Stimulated activated CD4-positive, alpha-beta T cell treated with anti-CD3 and anti-CD28 coated beads, TNF-alpha, amount 100 ng/mL, for 48 hours (primary cell): ENCODE measurements around the gene PDXK.
A peak's percentile ranks its signal among the peaks of the same experiment; 100 is the strongest.

Experiments
- DNase-seq, 3 donors: peaks; one replicate each; pipeline ENCODE4 v3.0.0-alpha.2; 2020; ENCODE audit warnings: low read depth in 3 of 3

Gene PDXK

DNA sequence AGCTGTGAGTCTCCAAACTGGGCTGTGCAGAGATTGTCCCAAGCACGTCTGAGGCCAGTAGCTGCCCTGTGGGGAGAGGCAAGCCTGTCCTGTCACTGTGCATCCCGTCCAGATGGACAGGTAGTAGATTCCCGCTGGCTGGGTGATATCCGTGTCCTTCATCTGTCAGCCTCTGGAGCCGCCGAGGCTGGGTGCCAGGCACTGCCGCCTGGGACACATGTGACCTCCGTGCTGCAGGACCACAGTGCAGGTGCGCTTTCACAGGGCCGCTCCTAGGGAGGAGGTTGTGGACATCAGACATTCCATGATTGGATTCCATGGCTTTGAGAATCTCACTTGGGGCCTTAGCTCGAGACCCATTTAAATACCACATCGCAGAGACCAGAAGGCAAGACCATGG lies 4.7 kb downstream of the PDXK start:
- no peak for DNase-seq

DNA sequence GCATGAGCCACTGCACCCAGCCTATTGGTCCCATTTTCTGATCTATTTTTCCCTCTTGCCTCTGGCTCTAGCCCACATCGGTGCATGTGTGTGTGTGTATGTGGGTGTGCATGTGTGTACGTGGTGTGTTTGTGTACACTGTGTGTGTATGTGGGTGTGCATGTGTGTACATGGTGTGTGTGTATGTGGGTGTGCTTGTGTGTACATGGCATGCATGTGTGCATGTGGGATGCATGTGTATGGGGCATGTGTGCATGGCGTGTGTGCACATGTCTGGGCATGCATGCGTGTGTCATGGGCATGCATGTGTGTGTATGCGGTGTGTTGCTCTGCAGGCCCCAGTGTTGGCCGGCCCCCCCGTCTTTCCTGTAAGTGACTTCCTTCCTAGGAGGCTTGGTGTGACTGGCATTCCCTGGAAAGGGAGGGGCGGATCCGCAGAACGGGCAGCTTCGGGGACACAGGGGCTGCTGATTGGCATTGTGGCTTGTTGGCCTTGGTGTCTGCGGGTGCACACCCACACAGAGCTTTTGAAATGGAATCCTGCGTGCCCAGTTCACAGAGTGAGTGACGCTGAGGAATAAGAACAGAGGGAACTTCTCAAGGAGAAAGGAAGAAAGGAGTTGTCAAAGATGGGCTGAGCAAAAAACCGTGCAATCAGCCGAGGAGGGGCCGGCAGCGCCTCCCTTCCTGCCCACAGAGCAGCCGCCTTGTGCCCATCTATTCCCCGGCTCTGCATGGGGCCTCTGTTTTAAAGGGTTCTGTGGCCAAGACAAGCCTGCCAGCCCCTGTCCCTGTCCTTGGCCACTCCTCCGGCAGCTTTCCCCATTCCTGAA lies 8.0 kb downstream of the PDXK start:
- DNase-seq, result no peak

DNA sequence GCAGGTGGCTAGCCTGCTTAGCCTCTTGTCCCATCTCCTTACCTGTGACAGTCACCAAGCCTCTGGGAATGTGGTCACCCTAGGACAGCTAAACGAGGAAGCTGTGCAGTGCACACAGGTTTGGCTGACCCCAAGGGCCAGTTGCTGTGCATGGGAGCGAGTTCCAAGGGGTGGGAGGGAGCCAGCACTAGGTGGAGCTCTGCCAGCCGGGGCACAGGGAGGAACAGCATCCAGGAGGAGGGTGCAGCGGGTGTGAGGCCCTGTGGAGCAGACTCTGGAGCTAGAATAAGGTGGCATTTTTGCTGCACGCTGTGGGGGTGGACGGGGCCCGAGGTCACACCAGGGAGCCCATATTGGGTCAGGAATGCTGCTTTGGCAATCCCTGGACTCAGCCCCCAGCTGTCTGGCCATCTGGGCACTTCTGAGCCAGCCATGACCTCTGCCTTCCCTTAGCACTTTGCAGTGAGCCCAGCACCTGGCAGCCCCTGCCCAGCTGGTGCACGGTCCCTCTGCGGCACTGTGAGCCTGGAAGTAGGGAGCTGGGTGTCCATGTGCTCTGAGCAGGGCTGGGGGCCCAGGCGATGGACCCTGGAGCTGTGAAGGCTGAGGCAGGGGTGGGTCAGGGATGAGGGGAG lies 8.7 kb downstream of the PDXK start:
- DNase-seq, result no peak

DNA sequence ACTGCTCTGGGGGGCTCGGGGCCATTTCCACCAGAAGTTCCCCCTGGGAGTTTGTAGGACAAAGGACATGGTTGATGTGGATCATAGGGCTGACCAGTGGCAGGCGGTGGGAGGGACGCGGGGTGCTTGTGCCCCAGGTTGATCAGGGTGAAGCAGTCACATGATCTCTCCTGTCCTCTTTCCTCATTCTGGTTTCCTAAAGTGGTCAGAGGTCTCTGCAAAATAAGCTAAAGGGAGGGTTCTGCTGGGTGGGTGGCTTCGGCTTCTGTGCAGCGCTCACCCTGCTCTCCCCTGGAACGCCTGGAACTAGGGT lies 9.2 kb downstream of the PDXK start:
- DNase-seq, result no peak

DNA sequence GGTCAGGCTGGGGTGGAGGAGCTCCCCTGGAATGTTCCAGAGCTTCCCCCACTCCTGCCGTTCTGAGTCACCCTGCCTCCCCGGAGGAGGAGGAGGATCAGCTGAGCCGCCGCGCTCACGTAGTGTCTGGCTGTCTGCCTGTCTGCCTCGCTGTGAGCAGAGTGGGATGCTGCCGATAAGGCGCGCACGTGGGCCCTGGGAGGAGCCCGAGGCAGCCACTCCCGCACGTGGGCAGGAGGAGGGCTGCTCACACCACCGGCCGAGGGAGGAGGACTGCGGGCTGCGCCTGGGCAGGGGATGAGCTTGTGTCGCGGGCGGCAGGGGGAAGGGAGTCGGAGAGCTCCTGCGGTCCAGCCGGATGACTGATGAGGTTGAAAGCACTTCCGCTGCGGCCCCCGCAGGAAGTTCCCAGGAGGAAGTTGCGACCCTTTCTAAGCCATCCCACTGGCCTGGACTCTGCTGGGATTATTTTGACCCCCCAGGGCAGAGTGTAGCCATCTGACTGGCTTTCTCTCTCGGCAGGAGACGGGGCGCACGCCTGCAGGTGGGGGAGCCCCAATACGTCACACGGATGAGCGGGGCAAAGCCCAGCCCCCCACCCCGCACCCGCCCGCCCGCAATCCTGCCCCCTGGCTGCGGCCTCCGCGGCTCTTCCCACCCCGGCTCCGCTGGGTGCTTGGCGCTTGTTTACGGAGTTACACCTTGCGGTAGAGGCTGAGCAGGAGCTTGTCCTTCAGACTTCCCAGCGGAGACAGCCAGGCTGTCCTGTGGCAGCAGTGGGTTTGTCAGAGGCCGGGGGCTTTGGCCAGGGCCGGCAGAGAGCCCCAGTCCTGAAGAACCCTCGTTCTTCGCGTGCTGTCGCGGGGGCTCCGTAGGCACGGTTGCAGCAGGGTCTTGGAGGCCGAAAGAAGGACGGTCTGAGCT lies 9.8 kb downstream of the PDXK start:
- peak; percentile 70 to 77 (median 70) for DNase-seq

DNA sequence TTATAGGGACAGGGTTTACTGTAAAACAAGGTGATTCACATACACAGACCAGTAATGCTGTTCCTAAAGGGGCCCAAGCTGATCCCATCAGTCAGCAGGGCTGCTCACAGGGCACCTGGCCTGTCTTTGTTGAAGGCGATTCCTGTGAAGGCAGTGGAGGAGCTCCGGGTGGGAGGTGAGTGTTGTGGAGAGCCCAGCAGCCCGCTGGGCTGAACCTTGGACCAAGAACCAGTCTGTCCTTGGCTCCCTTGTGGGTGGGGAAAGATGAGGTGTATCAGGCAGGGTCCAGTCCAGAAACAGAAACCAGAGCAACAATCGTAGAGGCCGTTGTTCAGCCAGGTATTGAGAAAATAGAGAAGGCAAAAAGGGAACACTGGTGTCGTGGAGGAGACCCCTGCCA lies 12.5 kb downstream of the PDXK start:
- DNase-seq, result no peak

DNA sequence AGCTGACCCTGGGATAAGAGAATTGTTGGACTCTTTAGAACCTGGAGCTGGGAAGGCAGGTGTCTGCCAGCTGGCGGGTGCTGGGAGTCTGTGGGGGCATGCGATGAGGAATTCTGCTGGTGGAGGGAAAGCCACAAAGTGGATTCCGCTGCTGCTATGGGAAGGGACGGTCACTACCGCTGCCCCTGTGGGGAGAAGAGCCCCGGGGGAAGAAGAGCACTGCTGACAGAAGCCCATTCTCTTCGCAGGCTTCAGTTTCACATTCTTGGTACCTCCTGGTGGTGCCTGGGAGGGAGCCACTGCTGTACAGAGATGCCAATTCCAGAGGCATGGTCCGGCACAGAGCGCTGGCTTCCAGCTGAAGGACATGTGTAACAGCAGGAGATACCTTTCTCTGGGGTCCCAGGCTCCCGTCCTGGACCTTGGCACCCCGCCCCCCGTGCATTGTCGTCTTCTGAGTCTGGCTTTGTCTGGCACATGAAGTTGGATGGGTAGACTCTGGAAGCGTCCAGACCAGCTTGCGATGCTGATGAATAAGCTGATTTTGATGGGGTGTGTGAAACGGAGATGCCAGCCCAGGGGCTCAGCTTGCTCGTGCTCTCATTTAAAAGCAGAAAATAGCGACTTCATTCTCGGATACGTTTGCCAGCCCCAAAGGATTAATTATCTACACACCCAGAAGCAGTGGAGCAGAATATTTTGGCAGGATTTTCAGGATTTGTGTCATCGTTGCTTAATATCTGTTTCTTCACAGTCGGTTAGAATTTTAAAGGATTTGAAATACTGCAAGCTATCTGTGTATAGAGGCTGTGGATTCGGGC lies 13.2 kb downstream of the PDXK start:
- DNase-seq, result no peak

DNA sequence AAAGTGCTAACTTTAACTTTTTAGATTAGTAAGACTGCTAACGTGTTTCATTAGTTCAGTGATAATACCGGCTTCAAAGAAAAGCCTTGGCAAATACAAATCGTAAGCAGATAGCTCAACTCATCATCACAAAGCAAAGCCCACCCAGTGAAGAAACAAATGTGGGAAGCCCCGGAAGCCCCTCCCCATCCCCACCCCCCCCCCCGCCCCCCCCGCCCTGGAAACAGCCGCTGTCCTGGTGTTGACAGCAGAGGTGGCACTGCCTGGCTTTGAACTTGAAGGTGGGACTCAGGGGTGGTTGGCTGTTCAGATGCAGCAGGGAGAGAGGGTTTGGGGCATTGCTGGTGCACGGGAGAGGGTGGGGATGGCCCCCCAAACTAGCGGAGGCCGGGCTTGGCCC lies 14.1 kb downstream of the PDXK start:
- no peak for DNase-seq

DNA sequence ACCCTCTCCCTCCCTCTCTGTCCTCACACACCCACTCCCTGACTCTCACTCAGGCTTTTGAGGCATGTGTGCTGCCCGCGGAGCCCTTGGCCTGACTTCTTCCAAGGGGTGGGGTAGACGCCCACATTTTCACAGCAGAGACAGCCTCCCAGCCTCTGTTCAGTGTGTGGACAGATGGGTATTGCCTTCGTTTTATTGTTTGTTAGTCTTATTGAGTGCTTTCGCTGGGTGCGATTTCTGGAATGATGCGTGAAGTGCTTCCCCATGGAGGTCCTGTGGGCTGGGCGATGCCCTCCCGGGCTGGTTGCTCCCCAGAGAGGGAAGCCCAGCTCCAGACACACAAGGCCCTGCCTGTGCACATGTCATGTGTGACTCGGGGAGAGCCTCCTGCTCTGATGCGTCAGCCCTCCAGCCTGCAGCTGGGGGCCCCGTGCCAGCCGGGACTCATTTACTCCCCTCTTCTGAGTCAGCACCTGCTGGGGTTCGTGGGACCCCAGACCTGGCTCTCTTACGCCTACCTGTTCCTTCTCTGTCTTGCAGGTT lies 14.7 kb downstream of the PDXK start:
- DNase-seq, result no peak

DNA sequence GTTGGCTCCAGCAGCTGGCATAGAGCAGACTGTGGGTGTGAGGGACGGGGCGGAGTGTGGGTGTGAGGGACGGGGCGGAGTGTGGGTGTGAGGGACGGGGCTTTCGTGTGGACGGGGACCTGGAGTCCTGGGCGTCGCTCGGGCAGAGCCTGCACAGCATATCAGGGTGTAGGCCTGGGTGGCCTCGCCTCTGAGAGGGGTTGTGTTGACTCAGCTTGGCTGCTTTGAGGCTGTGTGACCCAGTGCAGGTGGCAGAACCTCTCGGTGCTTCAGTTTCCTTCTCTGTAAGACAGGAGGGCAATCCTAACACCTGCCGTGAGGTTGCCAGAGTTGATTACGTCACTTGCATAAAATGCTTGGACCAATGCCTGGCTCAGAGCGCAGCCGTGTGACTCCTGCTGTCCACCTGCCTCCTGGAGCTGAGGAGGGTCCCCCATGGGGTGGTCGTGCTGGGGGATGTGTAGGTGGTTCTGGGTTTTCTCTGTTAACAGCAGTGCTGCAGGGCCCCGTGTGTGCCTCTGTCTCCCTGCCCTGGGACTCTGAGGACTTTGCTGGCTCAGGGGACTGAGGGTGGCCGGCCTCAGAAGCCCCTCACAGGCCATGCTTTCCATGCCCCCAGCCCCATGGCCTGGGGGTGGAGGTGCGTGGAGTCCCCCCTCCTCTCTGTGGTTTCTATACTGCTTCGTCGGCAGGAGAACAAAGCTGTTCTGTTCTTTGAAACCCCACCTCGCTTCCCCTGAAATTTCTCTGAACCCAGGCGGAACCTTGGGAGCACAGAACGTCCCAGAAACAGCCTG lies 15.4 kb downstream of the PDXK start:
- no peak for DNase-seq

DNA sequence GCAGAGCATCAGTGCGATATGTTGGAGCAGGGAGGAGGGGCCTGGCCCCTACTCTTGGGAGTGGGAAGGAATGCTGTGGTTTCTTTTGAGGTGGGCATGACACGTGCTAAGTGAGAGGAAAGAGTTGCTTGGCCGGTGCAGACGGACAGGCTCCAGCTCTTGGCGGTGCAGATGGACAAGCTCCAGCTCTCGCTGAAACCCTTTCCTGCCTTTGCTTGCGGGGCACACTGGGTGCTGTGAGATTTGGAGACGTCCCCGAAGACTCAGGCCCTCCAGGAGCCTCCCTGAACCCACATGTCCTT lies 15.9 kb downstream of the PDXK start:
- DNase-seq, result no peak

DNA sequence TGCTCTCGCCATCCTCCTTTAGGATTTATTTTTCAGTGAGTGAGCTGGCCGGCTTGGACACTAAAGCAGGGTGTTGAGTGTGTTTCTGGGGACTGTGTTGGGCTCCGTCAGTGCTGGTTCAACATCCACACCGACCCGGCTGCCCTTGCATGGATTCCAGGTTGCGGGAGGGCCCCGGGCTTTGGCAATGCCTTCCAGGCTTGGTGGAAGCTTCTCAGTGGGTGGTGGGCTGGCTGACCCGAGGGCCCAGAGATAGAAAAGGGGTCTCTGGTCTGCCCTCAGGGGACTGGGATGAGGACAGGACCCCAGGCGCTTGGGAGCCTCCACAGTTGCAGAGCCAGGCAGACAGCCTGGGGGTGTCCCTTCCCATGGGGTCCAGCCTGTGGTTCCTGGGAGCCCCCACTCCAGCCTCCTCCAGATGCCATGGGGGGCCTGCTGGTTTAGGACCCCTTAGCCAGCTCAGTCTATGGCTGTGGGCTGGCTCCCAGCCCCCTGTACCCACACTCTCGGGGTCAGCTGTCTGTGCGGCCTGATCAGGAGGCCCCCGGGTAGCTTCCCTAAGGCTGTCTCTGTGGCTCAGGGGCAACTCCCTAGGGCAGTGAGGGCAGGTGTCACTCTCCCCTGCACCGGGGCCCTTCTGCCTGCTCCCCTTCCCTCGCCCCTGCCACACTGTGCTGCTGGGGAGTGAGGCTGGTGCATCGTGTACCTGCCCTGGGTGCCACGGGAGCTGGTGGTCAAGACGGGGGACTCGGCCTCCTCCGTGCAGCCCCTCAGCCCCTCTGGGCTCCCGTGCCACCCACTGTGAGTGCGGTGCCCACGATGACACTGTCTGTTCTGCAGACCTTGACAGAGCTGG lies 16.5 kb downstream of the PDXK start:
- no peak for DNase-seq

DNA sequence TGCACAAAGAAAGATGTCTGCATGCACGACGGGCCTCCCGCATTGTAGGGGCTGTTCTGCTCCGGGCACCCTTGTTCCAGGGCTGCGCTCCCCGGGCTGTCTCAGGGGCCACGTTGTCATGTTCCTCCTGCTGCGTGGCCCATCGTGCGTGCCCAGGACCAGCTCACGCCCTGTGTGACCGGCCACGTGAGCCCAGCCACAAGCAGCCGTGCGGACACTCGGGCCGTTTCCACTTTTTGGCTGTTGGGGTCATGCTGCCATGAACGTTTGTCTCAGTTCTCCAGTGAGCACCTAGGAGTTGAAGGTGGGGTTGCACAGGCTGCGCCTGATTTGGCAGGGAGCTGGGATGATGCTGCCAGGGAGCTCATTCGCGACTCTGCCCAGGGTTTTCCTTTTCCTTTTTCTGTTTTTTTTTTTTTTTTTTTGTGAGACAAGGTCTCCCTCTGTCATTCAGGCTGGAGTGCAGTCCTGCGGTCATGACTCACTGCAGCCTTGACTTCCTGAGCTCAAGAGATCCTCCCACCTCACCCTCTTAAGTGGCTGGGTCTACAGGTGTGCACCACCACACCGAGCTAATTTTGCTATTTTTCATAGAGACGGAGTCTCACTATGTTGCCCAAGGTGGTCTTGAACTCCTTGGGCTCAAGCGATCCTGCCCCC lies 17.4 kb downstream of the PDXK start:
- DNase-seq, result no peak

DNA sequence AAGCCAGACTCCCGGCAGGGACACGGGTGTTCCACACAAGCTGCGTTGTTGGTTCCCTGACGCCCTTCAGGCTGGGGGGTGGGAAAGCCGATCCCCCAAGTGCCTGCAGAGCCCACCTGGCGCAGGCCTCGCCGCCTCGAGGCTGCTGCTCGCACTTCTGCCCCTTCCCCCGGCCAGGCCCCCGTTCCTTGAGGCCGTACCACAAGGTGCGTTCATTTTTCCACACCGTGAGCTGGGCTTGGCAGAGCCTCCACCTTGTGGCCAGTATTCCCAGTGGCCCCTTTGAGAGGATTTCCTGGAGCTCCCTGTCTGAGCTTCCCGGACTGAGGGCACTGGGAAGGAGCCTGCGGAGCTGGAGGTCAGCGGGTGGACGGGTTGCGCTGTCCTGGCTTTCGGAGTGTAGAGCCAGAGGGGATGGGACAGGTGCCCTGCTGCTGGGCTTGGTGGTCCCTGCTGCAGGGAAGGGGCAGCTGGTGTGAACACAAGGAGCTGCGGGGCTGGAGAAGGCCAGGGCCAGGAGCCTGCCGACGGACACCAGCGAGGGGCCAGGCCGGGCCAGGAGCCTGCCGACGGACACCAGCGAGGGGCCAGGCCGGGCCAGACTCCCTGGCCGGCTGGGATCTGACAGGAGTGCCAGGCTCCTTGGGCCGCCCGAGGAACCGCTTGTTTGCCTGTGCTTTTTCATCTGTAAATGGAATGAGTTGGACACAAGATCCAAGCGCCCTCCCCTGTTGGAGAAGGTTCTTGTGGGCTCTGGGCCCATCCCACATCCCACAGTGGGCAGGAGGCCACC lies 18.4 kb downstream of the PDXK start:
- no peak for DNase-seq

DNA sequence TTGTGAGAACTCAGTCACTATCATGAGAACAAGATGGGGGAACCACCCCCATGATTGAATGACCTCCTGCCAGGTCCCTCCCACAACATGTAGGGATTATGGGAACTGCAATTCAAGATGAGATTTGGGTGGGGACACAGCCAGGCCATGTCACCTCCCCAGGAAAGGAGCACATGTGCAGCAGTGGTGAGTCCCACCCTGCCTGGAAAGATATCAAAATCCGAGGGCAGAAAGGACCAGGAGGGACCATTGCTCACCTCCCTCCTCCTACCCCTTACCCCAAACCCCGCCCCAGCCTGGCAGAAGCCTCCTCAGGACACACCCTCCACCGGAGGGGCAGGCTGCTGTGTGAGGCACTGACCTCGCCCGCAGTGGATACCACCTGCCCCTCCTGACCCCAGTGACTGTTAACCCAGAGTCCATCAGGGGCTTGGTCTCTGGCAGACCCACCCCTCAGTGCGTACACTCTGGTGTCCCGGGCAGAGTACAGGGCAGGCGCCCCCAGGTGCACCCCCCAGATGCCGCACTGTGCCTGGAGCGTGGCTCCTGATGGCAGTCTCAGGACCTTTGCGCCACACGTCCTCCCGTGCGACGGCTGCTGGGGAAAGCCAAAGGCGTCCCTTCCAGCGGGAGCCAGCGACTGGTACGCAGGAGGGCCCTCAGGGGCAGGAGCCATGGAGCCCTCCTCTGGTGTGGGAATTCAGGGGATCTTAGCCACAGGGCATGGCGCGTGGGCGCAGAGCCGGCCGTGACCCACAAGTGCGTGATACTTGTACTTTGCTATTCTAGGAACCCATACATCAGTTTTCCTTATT lies 20.9 kb downstream of the PDXK start:
- no peak for DNase-seq

DNA sequence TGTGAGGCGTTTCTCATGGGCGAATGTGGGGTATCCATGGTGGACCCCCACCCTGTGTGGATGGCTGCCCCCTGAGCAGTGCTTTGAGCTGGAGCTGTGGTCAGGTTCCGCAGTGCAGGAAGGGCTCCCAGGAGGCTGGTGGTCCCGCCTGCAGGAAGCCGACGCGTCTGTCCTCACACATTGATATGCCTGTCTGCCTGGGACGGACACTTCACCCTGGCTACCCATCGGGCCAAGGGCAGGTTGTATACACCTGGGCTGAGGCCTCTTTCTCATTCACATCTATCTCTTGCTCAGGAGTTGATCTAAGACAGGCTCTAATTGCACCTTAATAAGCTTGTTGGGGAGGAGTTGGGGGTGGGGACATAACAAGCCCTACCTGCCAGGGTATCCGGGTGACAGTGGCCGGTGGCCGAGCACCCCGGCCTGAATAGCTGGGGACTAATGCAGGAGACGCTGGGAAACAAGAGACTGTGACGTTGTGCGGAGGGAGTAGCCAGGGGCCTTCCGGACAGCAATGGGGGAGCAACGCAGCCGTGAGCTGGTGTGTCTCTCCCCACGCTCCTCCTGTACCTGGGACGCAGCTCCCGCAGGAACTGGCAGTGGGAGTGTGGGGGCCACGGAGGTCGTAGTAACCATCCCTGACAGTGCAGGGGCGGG lies 21.7 kb downstream of the PDXK start:
- DNase-seq, result no peak

DNA sequence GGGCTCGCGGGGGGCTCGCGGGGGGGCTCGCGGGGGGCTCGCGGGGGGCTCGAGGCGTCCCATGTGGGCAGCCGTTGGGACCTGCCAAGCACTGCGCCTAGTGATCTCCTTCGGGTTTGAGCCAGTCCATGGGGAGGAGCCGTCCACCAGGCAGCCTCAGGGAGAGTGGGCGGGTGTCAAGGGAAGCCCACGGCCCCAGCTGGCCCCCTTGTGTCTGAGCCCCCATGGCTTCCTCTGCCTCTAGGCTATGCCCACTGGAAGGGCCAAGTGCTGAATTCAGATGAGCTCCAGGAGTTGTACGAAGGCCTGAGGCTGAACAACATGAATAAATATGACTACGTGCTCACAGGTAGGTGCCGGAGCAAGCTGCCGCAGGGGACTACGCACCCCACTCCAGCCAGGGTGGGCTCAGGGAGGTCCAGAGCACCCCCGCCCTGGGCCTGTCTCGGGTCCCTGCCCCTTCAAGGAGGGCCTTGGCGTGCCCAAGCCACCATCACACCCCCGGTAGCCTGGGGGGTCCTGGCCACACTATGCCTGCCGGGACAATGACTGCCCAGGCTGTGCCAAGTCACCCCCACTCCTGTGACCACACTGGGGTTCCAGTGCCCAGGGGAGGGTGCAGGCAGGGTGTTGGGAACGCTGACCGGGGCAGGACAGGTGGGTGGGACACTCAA lies 22.6 kb downstream of the PDXK start:
- no peak for DNase-seq
